Measurements from ENCODE around the gene DIAPH2.

The DIAPH2 gene

GRCh38 chrX:97089116-97089515 lies 404.5 kb downstream of the DIAPH2 start:
- Histone ChIP-seq H3K4me3 (ENCODE audit: low read depth, low read length) (no peak overlapping the region), H3K9me3 (ENCODE audit: control insufficient read depth, insufficient read depth, low read length) (no peaks in the 10 kb centered on the region), H3K27ac (ENCODE audit: low read depth, low read length) (no peak overlapping the region), H3K27me3 (ENCODE audit: control insufficient read depth, insufficient read depth, low read length) (no peaks in the 10 kb centered on the region), H3K4me1 (ENCODE audit: control insufficient read depth, insufficient read depth, low read length) (peaks cover 7% of the 10 kb centered on the region), H3K9ac (ENCODE audit: low read depth, low read length) (no peak overlapping the region), H3K36me3 (ENCODE audit: control insufficient read depth, insufficient read depth, low read length) (no peaks in the 10 kb centered on the region)

GRCh38 chrX:97096385-97096784 lies 411.7 kb downstream of the DIAPH2 start:
- no peaks in the 10 kb centered on the region for H3K9me3 ChIP-seq (ENCODE audit: control insufficient read depth, insufficient read depth, low read length)
- no peak overlapping the region for H3K4me3 ChIP-seq (ENCODE audit: low read depth, low read length)
- H3K27me3 ChIP-seq (ENCODE audit: control insufficient read depth, insufficient read depth, low read length) = no peaks in the 10 kb centered on the region
- H3K27ac ChIP-seq (ENCODE audit: low read depth, low read length) = peak overlapping the region; percentile 21
- H3K9ac ChIP-seq (ENCODE audit: low read depth, low read length) = no peak overlapping the region
- peaks cover 13% of the 10 kb centered on the region for H3K4me1 ChIP-seq (ENCODE audit: control insufficient read depth, insufficient read depth, low read length)
- H3K36me3 ChIP-seq (ENCODE audit: control insufficient read depth, insufficient read depth, low read length) = peaks cover 2% of the 10 kb centered on the region; the same call in 1 of the 2 replicates

- Histone ChIP-seq H3K4me1 (ENCODE audit: control insufficient read depth, insufficient read depth, low read length) (no peaks in the 10 kb centered on the region), H3K9me3 (ENCODE audit: control insufficient read depth, insufficient read depth, low read length) (no peaks in the 10 kb centered on the region), H3K36me3 (ENCODE audit: control insufficient read depth, insufficient read depth, low read length) (peaks cover 2% of the 10 kb centered on the region; the same call in 1 of the 2 replicates), H3K9ac (ENCODE audit: low read depth, low read length) (no peak overlapping the region), H3K27ac (ENCODE audit: low read depth, low read length) (no peak overlapping the region), H3K4me3 (ENCODE audit: low read depth, low read length) (no peak overlapping the region), H3K27me3 (ENCODE audit: control insufficient read depth, insufficient read depth, low read length) (no peaks in the 10 kb centered on the region)
These were observed 418.3 kb downstream of the DIAPH2 start for GRCh38 chrX:97102938-97103337.

- Histone ChIP-seq H3K27ac (ENCODE audit: low read depth, low read length) (no peak overlapping the region), H3K4me1 (ENCODE audit: control insufficient read depth, insufficient read depth, low read length) (no peaks in the 10 kb centered on the region), H3K4me3 (ENCODE audit: low read depth, low read length) (no peak overlapping the region), H3K36me3 (ENCODE audit: control insufficient read depth, insufficient read depth, low read length) (no peaks in the 10 kb centered on the region), H3K27me3 (ENCODE audit: control insufficient read depth, insufficient read depth, low read length) (no peaks in the 10 kb centered on the region), H3K9ac (ENCODE audit: low read depth, low read length) (no peak overlapping the region), H3K9me3 (ENCODE audit: control insufficient read depth, insufficient read depth, low read length) (no peaks in the 10 kb centered on the region)
These were observed 425.1 kb downstream of the DIAPH2 start for GRCh38 chrX:97109730-97110129.

DNA sequence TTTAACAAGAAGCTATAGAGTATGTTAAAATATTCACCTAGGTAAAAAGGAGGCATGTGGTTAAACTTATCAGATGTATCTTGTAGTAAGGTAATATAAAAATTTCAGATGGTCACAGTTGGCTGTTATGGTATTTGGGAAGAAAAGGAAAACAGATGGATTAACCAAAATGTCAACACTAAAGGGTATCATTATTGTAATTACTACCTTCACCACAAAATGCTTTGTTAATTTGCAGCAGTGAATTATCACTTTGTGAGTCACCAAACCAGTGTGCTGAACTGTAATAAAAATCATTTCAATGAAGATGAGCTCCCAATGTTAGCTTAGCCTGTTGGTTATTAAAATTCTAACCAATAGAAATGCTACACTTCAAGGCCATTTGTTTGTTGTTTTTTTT lies 432.9 kb downstream of the DIAPH2 start:
- Histone ChIP-seq H3K4me3 (ENCODE audit: low read depth, low read length) (no peak overlapping the region), H3K9ac (ENCODE audit: low read depth, low read length) (no peak overlapping the region), H3K27me3 (ENCODE audit: control insufficient read depth, insufficient read depth, low read length) (no peaks in the 10 kb centered on the region), H3K36me3 (ENCODE audit: control insufficient read depth, insufficient read depth, low read length) (no peaks in the 10 kb centered on the region), H3K9me3 (ENCODE audit: control insufficient read depth, insufficient read depth, low read length) (no peaks in the 10 kb centered on the region), H3K4me1 (ENCODE audit: control insufficient read depth, insufficient read depth, low read length) (peaks cover 13% of the 10 kb centered on the region), H3K27ac (ENCODE audit: low read depth, low read length) (no peak overlapping the region)

GRCh38 chrX:97119474-97120109 lies 434.9 kb downstream of the DIAPH2 start:
- Histone ChIP-seq H3K4me3 (ENCODE audit: low read depth, low read length) (no peak overlapping the region), H3K4me1 (ENCODE audit: control insufficient read depth, insufficient read depth, low read length) (peaks cover 13% of the 10 kb centered on the region), H3K27me3 (ENCODE audit: control insufficient read depth, insufficient read depth, low read length) (no peaks in the 10 kb centered on the region), H3K9ac (ENCODE audit: low read depth, low read length) (no peak overlapping the region), H3K36me3 (ENCODE audit: control insufficient read depth, insufficient read depth, low read length) (no peaks in the 10 kb centered on the region), H3K9me3 (ENCODE audit: control insufficient read depth, insufficient read depth, low read length) (no peaks in the 10 kb centered on the region), H3K27ac (ENCODE audit: low read depth, low read length) (no peak overlapping the region)

GRCh38 chrX:97123001-97123400 lies 438.4 kb downstream of the DIAPH2 start:
- H3K9ac ChIP-seq (ENCODE audit: low read depth, low read length) = no peak overlapping the region
- H3K9me3 ChIP-seq (ENCODE audit: control insufficient read depth, insufficient read depth, low read length) = no peaks in the 10 kb centered on the region
- H3K4me1 ChIP-seq (ENCODE audit: control insufficient read depth, insufficient read depth, low read length) = peaks cover 9% of the 10 kb centered on the region
- no peaks in the 10 kb centered on the region for H3K36me3 ChIP-seq (ENCODE audit: control insufficient read depth, insufficient read depth, low read length)
- H3K27me3 ChIP-seq (ENCODE audit: control insufficient read depth, insufficient read depth, low read length) = no peaks in the 10 kb centered on the region
- no peak overlapping the region for H3K27ac ChIP-seq (ENCODE audit: low read depth, low read length)
- H3K4me3 ChIP-seq (ENCODE audit: low read depth, low read length) = no peak overlapping the region

DNA sequence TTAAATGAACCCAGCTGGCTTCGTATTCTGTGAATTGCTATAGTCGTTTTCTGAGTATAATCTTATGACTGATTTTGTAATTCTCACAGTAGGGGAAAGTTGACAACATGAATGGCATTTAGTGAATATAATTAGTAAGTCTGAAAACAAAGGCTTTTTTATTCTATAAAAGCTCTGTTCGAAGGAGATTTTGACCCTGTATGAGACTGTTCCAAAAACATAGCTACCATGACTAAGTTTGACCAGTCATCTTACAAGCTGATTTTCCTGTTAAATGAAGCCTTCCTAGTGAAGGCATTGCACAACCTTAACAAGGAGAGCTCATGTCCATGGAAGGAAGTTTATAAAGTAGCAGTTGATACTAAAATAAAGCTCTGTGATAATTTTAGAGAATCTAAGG lies 441.4 kb downstream of the DIAPH2 start:
- no peak overlapping the region for H3K4me3 ChIP-seq (ENCODE audit: low read depth, low read length)
- H3K27me3 ChIP-seq (ENCODE audit: control insufficient read depth, insufficient read depth, low read length) = no peaks in the 10 kb centered on the region
- H3K9me3 ChIP-seq (ENCODE audit: control insufficient read depth, insufficient read depth, low read length) = no peaks in the 10 kb centered on the region
- H3K9ac ChIP-seq (ENCODE audit: low read depth, low read length) = no peak overlapping the region
- no peaks in the 10 kb centered on the region for H3K36me3 ChIP-seq (ENCODE audit: control insufficient read depth, insufficient read depth, low read length)
- H3K27ac ChIP-seq (ENCODE audit: low read depth, low read length) = no peak overlapping the region
- H3K4me1 ChIP-seq (ENCODE audit: control insufficient read depth, insufficient read depth, low read length) = no peaks in the 10 kb centered on the region; the same call in 1 of the 2 replicates

GRCh38 chrX:97132664-97133415 lies 448.2 kb downstream of the DIAPH2 start:
- no peaks in the 10 kb centered on the region for H3K36me3 ChIP-seq (ENCODE audit: control insufficient read depth, insufficient read depth, low read length)
- no peak overlapping the region for H3K4me3 ChIP-seq (ENCODE audit: low read depth, low read length)
- H3K9ac ChIP-seq (ENCODE audit: low read depth, low read length) = no peak overlapping the region
- no peak overlapping the region for H3K27ac ChIP-seq (ENCODE audit: low read depth, low read length)
- peaks cover 13% of the 10 kb centered on the region for H3K4me1 ChIP-seq (ENCODE audit: control insufficient read depth, insufficient read depth, low read length)
- H3K9me3 ChIP-seq (ENCODE audit: control insufficient read depth, insufficient read depth, low read length) = no peaks in the 10 kb centered on the region
- no peaks in the 10 kb centered on the region for H3K27me3 ChIP-seq (ENCODE audit: control insufficient read depth, insufficient read depth, low read length)

GRCh38 chrX:97145934-97146333 lies 461.3 kb downstream of the DIAPH2 start:
- Histone ChIP-seq H3K9ac (ENCODE audit: low read depth, low read length) (no peak overlapping the region), H3K4me3 (ENCODE audit: low read depth, low read length) (no peak overlapping the region), H3K27me3 (ENCODE audit: control insufficient read depth, insufficient read depth, low read length) (no peaks in the 10 kb centered on the region), H3K4me1 (ENCODE audit: control insufficient read depth, insufficient read depth, low read length) (peaks cover 14% of the 10 kb centered on the region), H3K36me3 (ENCODE audit: control insufficient read depth, insufficient read depth, low read length) (no peaks in the 10 kb centered on the region), H3K9me3 (ENCODE audit: control insufficient read depth, insufficient read depth, low read length) (no peaks in the 10 kb centered on the region), H3K27ac (ENCODE audit: low read depth, low read length) (no peak overlapping the region)

GRCh38 chrX:97155816-97156215 lies 471.2 kb downstream of the DIAPH2 start:
- H3K9me3 ChIP-seq (ENCODE audit: control insufficient read depth, insufficient read depth, low read length) = no peaks in the 10 kb centered on the region
- no peak overlapping the region for H3K9ac ChIP-seq (ENCODE audit: low read depth, low read length)
- H3K27me3 ChIP-seq (ENCODE audit: control insufficient read depth, insufficient read depth, low read length) = no peaks in the 10 kb centered on the region
- no peaks in the 10 kb centered on the region for H3K36me3 ChIP-seq (ENCODE audit: control insufficient read depth, insufficient read depth, low read length)
- peaks cover 35% of the 10 kb centered on the region for H3K4me1 ChIP-seq (ENCODE audit: control insufficient read depth, insufficient read depth, low read length)
- H3K27ac ChIP-seq (ENCODE audit: low read depth, low read length) = no peak overlapping the region
- no peak overlapping the region for H3K4me3 ChIP-seq (ENCODE audit: low read depth, low read length)

Data from HUES48 (cell line).